Fibroblast of lung (primary cell): ENCODE measurements around the gene GRID1.

Experiments
- CTCF ChIP-seq, 2 donors: IDR thresholded peaks in 1 of 2; conservative IDR thresholded peaks in 1 of 2; 1 replicate in 1 of 2; 2 replicates in 1 of 2; pipeline ENCODE4 v1.5.1; 2011 to 2012; ENCODE audit warnings: low read length in 2 of 2, control low read depth in 1 of 2, inconsistent platforms in 1 of 2, low read depth in 1 of 2, mild to moderate bottlenecking in 1 of 2
- EZH2 ChIP-seq: IDR thresholded peaks from 2 replicates; pipeline ENCODE4 v1.5.1; 2012; ENCODE audit warnings: low read length, control low read depth, mild to moderate bottlenecking; ENCODE audit errors: missing control alignments

GRCh38 chr10:86255405-86256251 is 111.0 kb downstream of the GRID1 start:
- TF ChIP-seq CTCF (conservative IDR thresholded peaks at IDR 0.05 in 1 of 2, IDR thresholded peaks at IDR 0.05 in 1 of 2; ENCODE audit: low read depth in 1 of 2, low read length in 2 of 2): no peak
- TF ChIP-seq EZH2: no peak
